ENCODE results near the gene CNTNAP2.

DNA sequence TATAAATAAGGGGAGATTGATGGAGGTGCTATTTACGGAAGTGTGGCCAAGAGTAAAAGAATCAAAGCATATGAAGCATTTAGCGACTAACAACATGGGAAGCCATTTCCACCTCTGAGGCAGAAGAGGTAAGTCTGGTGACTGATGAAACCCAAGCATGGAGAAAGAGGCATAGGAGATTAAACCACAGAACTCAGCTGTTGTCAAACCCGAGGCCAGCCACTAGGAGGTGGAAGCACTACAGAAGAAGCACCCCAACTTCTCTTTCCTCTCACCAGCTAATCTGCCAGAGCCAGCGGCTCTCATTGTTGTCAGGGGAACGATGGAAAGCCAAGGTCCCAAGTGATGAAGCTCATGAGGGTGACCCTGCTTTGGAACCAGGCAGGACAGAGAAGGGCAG is 19.6 kb upstream of the CNTNAP2 start:
- TF ChIP-seq, protein P1, sequence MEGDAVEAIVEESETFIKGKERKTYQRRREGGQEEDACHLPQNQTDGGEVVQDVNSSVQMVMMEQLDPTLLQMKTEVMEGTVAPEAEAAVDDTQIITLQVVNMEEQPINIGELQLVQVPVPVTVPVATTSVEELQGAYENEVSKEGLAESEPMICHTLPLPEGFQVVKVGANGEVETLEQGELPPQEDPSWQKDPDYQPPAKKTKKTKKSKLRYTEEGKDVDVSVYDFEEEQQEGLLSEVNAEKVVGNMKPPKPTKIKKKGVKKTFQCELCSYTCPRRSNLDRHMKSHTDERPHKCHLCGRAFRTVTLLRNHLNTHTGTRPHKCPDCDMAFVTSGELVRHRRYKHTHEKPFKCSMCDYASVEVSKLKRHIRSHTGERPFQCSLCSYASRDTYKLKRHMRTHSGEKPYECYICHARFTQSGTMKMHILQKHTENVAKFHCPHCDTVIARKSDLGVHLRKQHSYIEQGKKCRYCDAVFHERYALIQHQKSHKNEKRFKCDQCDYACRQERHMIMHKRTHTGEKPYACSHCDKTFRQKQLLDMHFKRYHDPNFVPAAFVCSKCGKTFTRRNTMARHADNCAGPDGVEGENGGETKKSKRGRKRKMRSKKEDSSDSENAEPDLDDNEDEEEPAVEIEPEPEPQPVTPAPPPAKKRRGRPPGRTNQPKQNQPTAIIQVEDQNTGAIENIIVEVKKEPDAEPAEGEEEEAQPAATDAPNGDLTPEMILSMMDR (IDR thresholded peaks at IDR 0.05), result no peak
- TF ChIP-seq EP300 (IDR thresholded peaks at IDR 0.05) (no peak), POLR2A (IDR thresholded peaks at IDR 0.05) (no peak)
